ENCODE results near the gene PSMC6.
"Not testable (repeated sequence)": the region's sequence is repeated elsewhere in the genome, so short reads cannot be mapped to it uniquely, and the experiment has no call there.

PSMC6 gene

DNA sequence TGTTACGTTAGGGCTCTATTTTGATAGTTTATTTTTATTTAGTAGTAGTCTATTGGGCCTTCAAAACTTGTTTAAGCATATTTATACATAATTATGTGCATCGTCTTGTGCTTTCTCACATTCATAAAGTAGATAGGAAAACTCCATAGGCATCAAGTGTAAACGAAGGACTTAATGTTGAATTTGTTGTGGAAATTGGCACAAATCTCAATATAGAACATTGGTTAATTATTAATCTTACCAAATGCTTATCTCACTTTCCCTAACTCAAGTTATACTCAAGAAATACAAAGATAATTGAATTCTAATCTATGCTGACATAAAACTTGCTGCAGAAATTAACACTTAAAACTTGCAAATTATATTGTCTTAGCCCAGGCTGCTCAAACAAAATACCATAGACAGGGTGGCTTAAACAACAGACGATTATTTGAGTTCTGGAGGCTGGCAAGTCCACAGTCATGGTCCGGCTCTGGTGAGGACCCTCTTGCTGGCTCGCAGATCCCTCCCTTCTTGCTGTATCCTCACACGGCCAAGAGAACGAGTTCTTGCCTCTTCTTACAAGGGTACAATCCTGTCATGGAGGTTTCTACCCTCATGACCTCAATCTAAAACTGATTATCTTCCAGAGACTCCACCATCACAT is 41.8 kb downstream of the PSMC6 start:
- no peak overlapping the region for H3K4me3 ChIP-seq (ENCODE audit: low read depth, low read length)
- TF ChIP-seq, protein P1, sequence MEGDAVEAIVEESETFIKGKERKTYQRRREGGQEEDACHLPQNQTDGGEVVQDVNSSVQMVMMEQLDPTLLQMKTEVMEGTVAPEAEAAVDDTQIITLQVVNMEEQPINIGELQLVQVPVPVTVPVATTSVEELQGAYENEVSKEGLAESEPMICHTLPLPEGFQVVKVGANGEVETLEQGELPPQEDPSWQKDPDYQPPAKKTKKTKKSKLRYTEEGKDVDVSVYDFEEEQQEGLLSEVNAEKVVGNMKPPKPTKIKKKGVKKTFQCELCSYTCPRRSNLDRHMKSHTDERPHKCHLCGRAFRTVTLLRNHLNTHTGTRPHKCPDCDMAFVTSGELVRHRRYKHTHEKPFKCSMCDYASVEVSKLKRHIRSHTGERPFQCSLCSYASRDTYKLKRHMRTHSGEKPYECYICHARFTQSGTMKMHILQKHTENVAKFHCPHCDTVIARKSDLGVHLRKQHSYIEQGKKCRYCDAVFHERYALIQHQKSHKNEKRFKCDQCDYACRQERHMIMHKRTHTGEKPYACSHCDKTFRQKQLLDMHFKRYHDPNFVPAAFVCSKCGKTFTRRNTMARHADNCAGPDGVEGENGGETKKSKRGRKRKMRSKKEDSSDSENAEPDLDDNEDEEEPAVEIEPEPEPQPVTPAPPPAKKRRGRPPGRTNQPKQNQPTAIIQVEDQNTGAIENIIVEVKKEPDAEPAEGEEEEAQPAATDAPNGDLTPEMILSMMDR (IDR thresholded peaks at IDR 0.05; ENCODE audit: low read depth, low read length), result no peak
- no peak overlapping the region for H3K27ac ChIP-seq
- no peaks in the 10 kb centered on the region for H3K27me3 ChIP-seq (ENCODE audit: insufficient read depth, low read depth, severe bottlenecking)
- H3K36me3 ChIP-seq, result peaks cover 10% of the 10 kb centered on the region
- H3K9me3 ChIP-seq (ENCODE audit: severe bottlenecking), result no peaks in the 10 kb centered on the region
- no peak for DNase-seq

DNA sequence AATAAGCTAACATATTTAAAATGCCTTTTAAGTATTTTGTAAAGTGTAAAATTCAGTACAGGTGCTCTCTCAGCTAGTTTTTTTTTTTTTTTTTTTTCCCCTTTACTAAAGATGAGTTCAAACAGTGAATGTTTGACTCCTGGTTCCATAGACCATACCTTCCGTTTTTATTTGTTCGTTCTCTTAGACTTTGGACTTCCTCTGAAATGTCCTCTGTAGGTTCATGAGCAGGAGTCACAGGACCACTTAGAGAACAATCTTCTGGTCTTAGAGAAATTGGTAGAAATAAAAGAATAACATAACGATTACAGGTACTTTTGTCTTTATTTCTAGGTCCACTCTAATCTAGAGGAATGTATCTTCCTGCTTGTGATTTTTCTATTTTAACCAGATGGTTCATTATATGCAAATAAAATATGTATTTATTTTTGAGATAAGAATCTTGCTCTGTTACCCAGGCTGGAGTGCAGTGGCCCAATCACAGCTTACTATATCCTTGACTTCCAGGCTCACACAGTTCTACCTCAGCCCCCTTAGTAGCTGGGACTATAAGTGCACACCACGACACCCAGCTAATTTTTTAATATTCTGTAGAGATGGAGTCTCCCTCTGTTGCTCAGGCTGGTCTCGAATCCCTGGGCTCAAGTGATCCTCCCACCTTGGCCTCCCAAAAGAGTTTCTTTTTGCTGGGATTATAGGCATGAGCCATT is 48.8 kb downstream of the PSMC6 start:
- Histone ChIP-seq H3K36me3 (peaks cover 7% of the 10 kb centered on the region), H3K27me3 (ENCODE audit: insufficient read depth, low read depth, severe bottlenecking) (no peaks in the 10 kb centered on the region), H3K4me3 (ENCODE audit: low read depth, low read length) (no peak overlapping the region), H3K27ac (no peak overlapping the region), H3K9me3 (ENCODE audit: severe bottlenecking) (no peaks in the 10 kb centered on the region)
- TF ChIP-seq, protein P1 (IDR thresholded peaks at IDR 0.05; ENCODE audit: low read depth, low read length), result no peak
- DNase-seq, result no peak

DNA sequence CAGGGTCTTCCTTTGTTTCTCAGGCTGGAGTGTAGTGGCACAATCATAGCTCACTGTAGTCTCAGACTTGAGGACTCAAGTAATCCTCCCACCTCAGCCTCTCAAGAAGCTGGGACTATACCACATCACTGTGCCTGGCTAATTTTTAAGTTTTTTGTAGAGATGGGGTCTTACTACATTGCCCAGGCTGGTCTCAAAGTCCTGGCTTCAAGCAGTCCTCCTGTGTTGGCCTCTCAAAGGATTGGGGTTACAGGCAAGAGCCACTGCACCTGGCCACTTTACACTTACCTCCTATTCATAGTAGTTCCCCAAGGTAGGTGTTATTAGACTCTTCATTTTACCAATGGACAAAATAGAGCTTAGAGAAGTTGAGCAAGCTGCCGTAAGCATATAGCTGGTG is 52.1 kb downstream of the PSMC6 start:
- no peak for DNase-seq
- Histone ChIP-seq H3K36me3 (peaks cover 10% of the 10 kb centered on the region), H3K9me3 (ENCODE audit: severe bottlenecking) (no peaks in the 10 kb centered on the region), H3K4me3 (ENCODE audit: low read depth, low read length) (no peak overlapping the region), H3K27me3 (ENCODE audit: insufficient read depth, low read depth, severe bottlenecking) (no peaks in the 10 kb centered on the region), H3K27ac (no peak overlapping the region)
- TF ChIP-seq, protein P1 (IDR thresholded peaks at IDR 0.05; ENCODE audit: low read depth, low read length), result no peak

DNA sequence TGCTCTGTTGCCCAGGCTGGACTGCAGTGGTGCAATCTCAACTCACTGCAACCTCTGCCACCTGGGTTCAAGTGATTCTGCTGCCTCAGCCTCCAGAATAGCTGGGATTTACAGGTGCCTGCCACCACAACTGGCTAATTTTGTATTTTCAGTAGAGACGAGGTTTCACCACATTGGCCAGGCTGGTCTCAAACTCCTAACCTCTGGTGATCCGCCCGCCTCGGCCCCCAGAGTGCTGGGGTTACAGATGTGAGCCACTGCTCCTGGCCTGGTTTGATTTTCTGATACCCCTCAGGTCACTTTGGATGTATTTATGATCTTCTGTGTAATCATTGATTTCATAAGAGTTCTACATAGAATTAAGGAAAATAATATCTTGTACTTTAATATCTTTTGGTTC is 55.9 kb downstream of the PSMC6 start:
- H3K4me3 ChIP-seq (ENCODE audit: low read depth, low read length); DNase-seq; H3K27ac ChIP-seq; H3K27me3 ChIP-seq (ENCODE audit: insufficient read depth, low read depth, severe bottlenecking); H3K9me3 ChIP-seq (ENCODE audit: severe bottlenecking); H3K36me3 ChIP-seq: not testable (repeated sequence)

DNA sequence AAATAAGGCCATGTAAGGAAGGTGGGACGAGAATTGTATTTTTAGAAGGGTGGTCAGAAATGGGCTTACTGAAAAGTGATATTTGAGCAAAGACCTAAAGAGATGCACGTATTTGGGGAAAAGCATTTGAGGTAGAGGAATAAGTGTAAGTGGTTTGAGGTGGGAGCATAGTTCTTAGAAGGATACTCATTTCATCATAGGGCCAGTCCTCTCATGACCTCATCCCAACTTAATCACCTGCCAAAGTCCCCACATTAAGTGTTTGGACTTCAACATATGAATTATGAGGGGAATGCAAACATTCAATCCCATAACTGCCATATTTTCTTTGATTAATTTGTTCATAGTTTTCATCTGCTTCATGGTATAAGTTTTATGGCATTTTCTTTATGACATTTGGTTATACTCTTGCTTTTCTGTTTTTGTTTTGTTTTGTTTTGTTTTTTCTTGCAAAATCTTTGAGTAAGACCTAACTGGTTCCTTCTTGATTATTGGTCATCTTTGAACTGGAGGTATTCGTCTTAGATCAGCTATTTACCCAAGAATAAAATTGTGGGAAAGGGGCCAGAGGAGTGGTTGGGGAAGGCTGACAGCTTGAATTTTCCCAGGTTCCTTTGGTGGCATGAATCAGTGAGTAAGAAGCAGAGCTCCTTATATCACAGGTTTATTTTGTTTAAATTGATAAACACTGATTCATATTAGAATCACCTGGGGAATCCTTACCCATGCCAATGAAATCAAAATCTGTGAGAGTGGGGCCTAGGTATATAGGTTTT is 60.2 kb downstream of the PSMC6 start:
- no peak overlapping the region for H3K27ac ChIP-seq
- DNase-seq, result no peak
- H3K27me3 ChIP-seq (ENCODE audit: insufficient read depth, low read depth, severe bottlenecking), result no peaks in the 10 kb centered on the region
- TF ChIP-seq, protein P1 (IDR thresholded peaks at IDR 0.05; ENCODE audit: low read depth, low read length), result no peak
- no peaks in the 10 kb centered on the region for H3K9me3 ChIP-seq (ENCODE audit: severe bottlenecking)
- H3K4me3 ChIP-seq (ENCODE audit: low read depth, low read length), result no peak overlapping the region
- H3K36me3 ChIP-seq, result no peaks in the 10 kb centered on the region; the same call in none of the 2 replicates

DNA sequence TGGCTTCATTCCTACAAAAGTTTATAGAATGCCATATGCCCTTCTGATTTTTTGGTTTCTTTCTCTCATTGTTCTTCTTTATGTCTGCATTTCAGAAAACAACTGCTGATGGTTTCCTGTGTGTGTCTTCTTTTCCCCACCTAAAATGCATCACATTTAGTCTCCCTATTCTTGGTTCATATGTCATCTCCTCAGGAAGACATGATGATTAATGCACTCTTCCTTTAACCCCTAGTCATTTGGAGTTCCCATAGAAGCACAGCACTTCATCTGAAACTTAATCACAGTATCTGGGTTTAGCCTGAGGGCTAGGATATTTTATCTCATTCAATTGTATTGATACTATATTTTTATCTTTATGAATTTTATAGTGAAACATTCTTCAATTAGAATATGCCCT is 62.9 kb downstream of the PSMC6 start:
- Histone ChIP-seq H3K36me3 (no peaks in the 10 kb centered on the region; the same call in none of the 2 replicates), H3K4me3 (ENCODE audit: low read depth, low read length) (no peak overlapping the region), H3K9me3 (ENCODE audit: severe bottlenecking) (no peaks in the 10 kb centered on the region), H3K27ac (no peak overlapping the region), H3K27me3 (ENCODE audit: insufficient read depth, low read depth, severe bottlenecking) (no peaks in the 10 kb centered on the region)
- TF ChIP-seq, protein P1 (IDR thresholded peaks at IDR 0.05; ENCODE audit: low read depth, low read length), result no peak
- DNase-seq, result no peak

Measured in WERI-Rb-1 (cell line).